Body of pancreas (tissue), 2 donors: Measurements from ENCODE around the gene RPL22. TPM values are rescaled to one million over a fixed set of nuclear protein-coding genes. Genes with fewer than 3 reads are reported as not detected.

ENCODE experiments used
- total RNA-seq, 2 donors: library from RNA; depleted of rRNA; stranded (reverse); fragments of >200 nt; gene quantifications; one replicate each; pipeline ENCODE4 v1.1.0, GENCODE V29; 2016

The RPL22 gene
- total RNA-seq, 2 donors from 2014 or later: 112 to 148 TPM

Other genes starting within 250 kb of the RPL22 start
- gene NPHP4, start 207.2 kb downstream of the RPL22 start, total RNA-seq: 10 to 100 TPM; 10.4 to 48.5 TPM
- gene KCNAB2, start 153.7 kb downstream of the RPL22 start, total RNA-seq: 1 to 10 TPM; 4.6 to 7.0 TPM
- 1 to 10 TPM in 1 of 2 donors, under 1 TPM in 1; under 0.01 to 2.1 TPM for gene CHD5, start 19.3 kb downstream of the RPL22 start, total RNA-seq
- gene RNF207, start 6.5 kb upstream of the RPL22 start, total RNA-seq: 10 to 100 TPM; 25.2 to 52.4 TPM
- gene ICMT, start 36.4 kb upstream of the RPL22 start, total RNA-seq: 10 to 100 TPM; 26.4 to 26.7 TPM
- gene HES3, start 44.6 kb upstream of the RPL22 start, total RNA-seq: not detected
- 1 to 10 TPM; 2.3 to 4.9 TPM for gene GPR153, start 61.5 kb upstream of the RPL22 start, total RNA-seq
- 10 to 100 TPM in 1 of 2 donors, 1 to 10 TPM in 1; 6.0 to 33.0 TPM for gene ACOT7, start 194.2 kb upstream of the RPL22 start, total RNA-seq
- gene HES2, start 220.3 kb upstream of the RPL22 start, total RNA-seq: under 1 TPM in 1 of 2 donors, not detected in 1; 0.26 TPM
- 1 to 10 TPM in 1 of 2 donors, under 1 TPM in 1; 0.26 to 4.0 TPM for gene ESPN, start 225.2 kb upstream of the RPL22 start, total RNA-seq